Stomach (tissue), 9 donors: ENCODE results near the gene NUP133. TPM values are rescaled to one million over a fixed set of nuclear protein-coding genes. Genes with fewer than 3 reads are reported as not detected.
"Not testable (repeated sequence)": the region's sequence is repeated elsewhere in the genome, so short reads cannot be mapped to it uniquely, and the experiment has no call there.

Experiments
- DNase-seq, 2 donors: peaks; one replicate each; pipeline versions ENCODE4 v3.0.0 to v3.0.0-alpha.2; 2013 to 2019
- H3K27ac ChIP-seq, 5 donors: fragments of 200-600 bp in 4 of 5; sonication (generic) in 4 of 5; one replicate each; pipeline ENCODE4 v1.5.1; 2013 to 2019; ENCODE audit warnings: mild to moderate bottlenecking in 1 of 5, moderate library complexity in 1 of 5
- H3K27me3 ChIP-seq, 3 donors: fragments of 200-600 bp; sonication (generic); one replicate each; pipeline ENCODE4 v1.5.1; 2017 to 2019; ENCODE audit warnings: mixed run types in 1 of 3
- H3K36me3 ChIP-seq, 4 donors: fragments of 200-600 bp; sonication (generic); 1 replicate in 3 of 4; 2 replicates in 1 of 4; pipeline ENCODE4 v1.5.1; 2016 to 2019
- H3K4me1 ChIP-seq, 4 donors: fragments of 200-600 bp; sonication (generic); one replicate each; pipeline ENCODE4 v1.5.1; 2016 to 2019
- H3K4me3 ChIP-seq, 4 donors: fragments of 200-600 bp; sonication (generic) in 3 of 4; one replicate each; pipeline ENCODE4 v1.5.1; 2016 to 2019; ENCODE audit warnings: mild to moderate bottlenecking in 1 of 4
- H3K9me3 ChIP-seq, 4 donors: fragments of 200-600 bp; sonication (generic); one replicate each; pipeline ENCODE4 v1.5.1; 2016 to 2019
- EP300 ChIP-seq: sonication (generic); formaldehyde crosslinking; IDR thresholded peaks from one replicate; pipeline ENCODE4 v1.6.1; 2017; ENCODE audit warnings: antibody characterized with exemption
- POLR2A ChIP-seq, 4 donors: fragments of 450-650 bp; IDR thresholded peaks; one replicate each; pipeline ENCODE4 v1.6.1; 2016; ENCODE audit warnings: antibody characterized with exemption in 4 of 4, control low read depth in 2 of 4, mild to moderate bottlenecking in 1 of 4, moderate library complexity in 1 of 4
- POLR2AphosphoS5 ChIP-seq, 3 donors: sonication (generic); formaldehyde crosslinking; IDR thresholded peaks; one replicate each; pipeline ENCODE4 v1.6.1; 2016; ENCODE audit warnings: antibody characterized with exemption in 3 of 3
- WGBS, 5 donors: extraction: QIAGEN DNeasy Blood & Tissue Kit in 3 of 5; methylation state at CpG; one replicate each; pipeline versions ENCODE4 v1.1.5 to v1.1.7; 2013 to 2018; 5-methylcytosine and 5-hydroxymethylcytosine counted together
- intact Hi-C: fragments of 100-400 bp; cut with DNase I; formaldehyde crosslinking; loops from one replicate; pipeline ENCODE4 v1.15.1; 2023; ENCODE audit warnings: low total_unique reads
- polyA plus RNA-seq, 3 donors: library from polyadenylated mRNA; stranded (reverse); fragments of 200-250 nt; gene quantifications; one replicate each; pipeline ENCODE4 v1.2.3, GENCODE V29; 2013
- total RNA-seq, 5 donors: library from RNA; depleted of rRNA; stranded (reverse); fragments of >200 nt; gene quantifications; one replicate each; pipeline versions ENCODE4 v1.1.0 to v1.2.3, GENCODE V29; 2014 to 2016
- TF ChIP-seq, protein P1 (sequence below), 7 experiments: fragments of 450-650 bp in 4 of 7; fragments of 200-600 bp in 3 of 7; sonication (generic) in 3 of 7; IDR thresholded peaks; one replicate each; pipeline ENCODE4 v1.5.1; 2016 to 2019; ENCODE audit warnings: antibody characterized with exemption in 7 of 7, control low read depth in 2 of 7, mild to moderate bottlenecking in 1 of 7
- donor health status: healthy with polysubstance abuse.
- donor health status: Bipolar disorder and iron deficiency.
- donor health status: healthy.

The NUP133 gene
- total and polyA plus RNA-seq, 8 donors: 5.5 to 74.7 (median 17.0) TPM

DNA sequence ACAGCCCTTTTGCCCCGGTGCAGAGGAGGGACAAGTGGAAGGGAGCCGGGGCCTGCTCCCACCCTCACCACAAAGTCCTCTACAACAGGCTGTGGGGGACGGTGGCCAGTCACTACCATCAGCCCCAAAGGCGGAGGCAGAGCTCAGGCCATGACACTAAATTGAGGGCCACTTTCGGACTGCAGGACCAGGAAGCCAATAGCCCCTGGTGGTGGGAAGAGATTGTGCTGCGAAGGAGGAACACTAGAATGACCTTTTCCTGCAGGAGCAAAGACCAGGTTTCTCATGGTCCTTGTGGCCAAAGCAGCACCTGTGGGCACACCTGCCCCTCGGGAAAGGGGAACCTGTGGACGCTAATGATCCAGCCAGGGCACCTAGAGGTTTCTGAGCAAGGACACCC, 104.6 kb downstream of the NUP133 start:
- peaks cover 0 to 94% (median 27%) of the 10 kb centered on the region in 3 donors for H3K27me3 ChIP-seq

DNA sequence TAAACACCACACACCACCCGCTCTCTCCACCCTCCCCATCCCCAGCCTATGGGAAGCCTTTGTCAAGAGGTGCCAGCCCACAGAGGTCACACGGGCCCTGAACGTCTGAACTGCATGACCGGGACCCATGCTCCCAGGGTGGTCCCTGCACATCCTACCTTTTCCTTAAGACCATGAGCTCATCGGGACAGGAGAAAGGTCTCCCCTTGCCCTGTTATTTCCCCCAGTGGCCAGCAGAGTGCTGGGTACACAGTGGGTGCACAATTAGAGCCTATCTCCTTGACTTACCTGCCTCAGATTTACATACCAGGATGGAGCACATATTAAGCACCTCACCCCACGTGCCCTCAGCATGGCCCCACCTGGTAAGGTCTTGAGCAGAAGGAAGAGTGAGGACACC, 105.1 kb downstream of the NUP133 start:
- H3K9me3 ChIP-seq: no peaks in the 10 kb centered on the region
- no peak overlapping the region for H3K27ac ChIP-seq
- intact Hi-C loops: no loop called here
- H3K4me3 ChIP-seq: no peak overlapping the region
- DNase-seq: no peak
- H3K36me3 ChIP-seq: no peaks in the 10 kb centered on the region
- 64 to 76% (median 68%) methylated on average over 6 of the region's 6 CpGs for WGBS, 5 donors
- H3K4me1 ChIP-seq: peaks cover 11 to 15% (median 14%) of the 10 kb centered on the region in 4 donors
- peaks cover 0 to 94% (median 21%) of the 10 kb centered on the region in 3 donors for H3K27me3 ChIP-seq
- TF ChIP-seq EP300 (no peak), POLR2AphosphoS5 (IDR thresholded peaks at IDR 0.05) (no peak), POLR2A (IDR thresholded peaks at IDR 0.05) (no peak)
- TF ChIP-seq, protein P1, sequence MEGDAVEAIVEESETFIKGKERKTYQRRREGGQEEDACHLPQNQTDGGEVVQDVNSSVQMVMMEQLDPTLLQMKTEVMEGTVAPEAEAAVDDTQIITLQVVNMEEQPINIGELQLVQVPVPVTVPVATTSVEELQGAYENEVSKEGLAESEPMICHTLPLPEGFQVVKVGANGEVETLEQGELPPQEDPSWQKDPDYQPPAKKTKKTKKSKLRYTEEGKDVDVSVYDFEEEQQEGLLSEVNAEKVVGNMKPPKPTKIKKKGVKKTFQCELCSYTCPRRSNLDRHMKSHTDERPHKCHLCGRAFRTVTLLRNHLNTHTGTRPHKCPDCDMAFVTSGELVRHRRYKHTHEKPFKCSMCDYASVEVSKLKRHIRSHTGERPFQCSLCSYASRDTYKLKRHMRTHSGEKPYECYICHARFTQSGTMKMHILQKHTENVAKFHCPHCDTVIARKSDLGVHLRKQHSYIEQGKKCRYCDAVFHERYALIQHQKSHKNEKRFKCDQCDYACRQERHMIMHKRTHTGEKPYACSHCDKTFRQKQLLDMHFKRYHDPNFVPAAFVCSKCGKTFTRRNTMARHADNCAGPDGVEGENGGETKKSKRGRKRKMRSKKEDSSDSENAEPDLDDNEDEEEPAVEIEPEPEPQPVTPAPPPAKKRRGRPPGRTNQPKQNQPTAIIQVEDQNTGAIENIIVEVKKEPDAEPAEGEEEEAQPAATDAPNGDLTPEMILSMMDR (IDR thresholded peaks at IDR 0.05): no peak

More for the DNA sequence above, 104.6 kb downstream of the NUP133 start:
- Histone ChIP-seq H3K27ac (no peak overlapping the region), H3K4me1 (peaks cover 11 to 20% (median 15%) of the 10 kb centered on the region in 4 donors), H3K36me3 (no peaks in the 10 kb centered on the region), H3K4me3 (no peak overlapping the region), H3K9me3 (no peaks in the 10 kb centered on the region)
- 73 to 89% (median 84%) methylated on average over 8 of the region's 8 CpGs for WGBS, 5 donors
- intact Hi-C loops: no loop called here
- TF ChIP-seq EP300: no peak
- TF ChIP-seq POLR2A (IDR thresholded peaks at IDR 0.05): no peak
- no peak for TF ChIP-seq POLR2AphosphoS5 (IDR thresholded peaks at IDR 0.05)
- TF ChIP-seq, protein P1 (IDR thresholded peaks at IDR 0.05): no peak
- DNase-seq: no peak

DNA sequence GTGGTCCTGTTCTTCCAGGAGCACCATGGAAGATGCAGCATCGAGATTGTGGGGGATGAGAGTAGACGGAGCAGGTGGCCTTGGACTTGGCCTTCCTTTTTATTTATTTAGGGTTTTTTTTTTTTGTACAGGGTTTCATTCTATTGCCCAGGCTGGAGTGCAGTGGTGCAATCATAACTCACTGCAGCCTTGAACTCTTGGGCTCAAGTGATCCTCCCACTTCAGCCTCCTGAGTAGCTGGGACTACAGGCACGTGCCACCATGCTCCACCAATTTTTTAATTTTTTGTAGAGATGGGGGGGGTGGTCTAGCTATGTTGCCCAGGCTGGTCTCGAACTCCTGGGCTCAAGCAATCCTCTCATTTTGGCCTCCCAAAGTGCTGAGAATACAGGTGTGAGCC, 105.8 kb downstream of the NUP133 start:
- H3K36me3 ChIP-seq, H3K9me3 ChIP-seq, H3K4me3 ChIP-seq, intact Hi-C loops, H3K4me1 ChIP-seq, H3K27ac ChIP-seq, DNase-seq: not testable (repeated sequence)
- peaks cover 0 to 92% (median 15%) of the 10 kb centered on the region in 3 donors for H3K27me3 ChIP-seq
- WGBS, 5 donors: 62 to 80% (median 74%) methylated on average over 4 of the region's 4 CpGs

DNA sequence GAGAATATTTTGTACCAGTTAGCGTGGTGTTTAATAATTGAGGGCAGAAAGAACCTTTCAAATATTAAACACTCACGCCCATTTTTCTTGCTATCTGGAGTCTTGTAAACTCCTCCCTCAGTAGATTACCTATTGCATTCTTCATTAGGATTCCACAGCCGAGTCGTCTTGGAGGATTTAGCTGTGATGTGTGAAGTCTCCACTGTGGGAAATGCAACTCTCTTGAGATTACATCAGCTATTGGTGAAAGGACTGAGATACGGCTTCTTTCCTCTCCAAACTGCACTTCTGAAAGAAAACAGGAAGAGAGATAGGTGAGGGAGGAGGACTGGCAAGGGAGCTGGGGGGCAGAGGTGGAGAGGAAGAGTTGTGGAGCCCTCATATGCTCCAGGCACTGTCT, 110.4 kb downstream of the NUP133 start:
- peaks cover 0 to 91% (median 11%) of the 10 kb centered on the region in 3 donors for H3K27me3 ChIP-seq
- H3K36me3 ChIP-seq: no peaks in the 10 kb centered on the region
- H3K9me3 ChIP-seq: no peaks in the 10 kb centered on the region
- DNase-seq: no peak
- 29 to 41% (median 38%) methylated on average over 5 of the region's 5 CpGs for WGBS, 5 donors
- H3K4me1 ChIP-seq: no peaks in the 10 kb centered on the region
- no peak for TF ChIP-seq POLR2AphosphoS5 (IDR thresholded peaks at IDR 0.05)
- no peak for TF ChIP-seq POLR2A (IDR thresholded peaks at IDR 0.05)
- no peak overlapping the region for H3K27ac ChIP-seq
- no peak overlapping the region for H3K4me3 ChIP-seq
- intact Hi-C loops: no loop called here

DNA sequence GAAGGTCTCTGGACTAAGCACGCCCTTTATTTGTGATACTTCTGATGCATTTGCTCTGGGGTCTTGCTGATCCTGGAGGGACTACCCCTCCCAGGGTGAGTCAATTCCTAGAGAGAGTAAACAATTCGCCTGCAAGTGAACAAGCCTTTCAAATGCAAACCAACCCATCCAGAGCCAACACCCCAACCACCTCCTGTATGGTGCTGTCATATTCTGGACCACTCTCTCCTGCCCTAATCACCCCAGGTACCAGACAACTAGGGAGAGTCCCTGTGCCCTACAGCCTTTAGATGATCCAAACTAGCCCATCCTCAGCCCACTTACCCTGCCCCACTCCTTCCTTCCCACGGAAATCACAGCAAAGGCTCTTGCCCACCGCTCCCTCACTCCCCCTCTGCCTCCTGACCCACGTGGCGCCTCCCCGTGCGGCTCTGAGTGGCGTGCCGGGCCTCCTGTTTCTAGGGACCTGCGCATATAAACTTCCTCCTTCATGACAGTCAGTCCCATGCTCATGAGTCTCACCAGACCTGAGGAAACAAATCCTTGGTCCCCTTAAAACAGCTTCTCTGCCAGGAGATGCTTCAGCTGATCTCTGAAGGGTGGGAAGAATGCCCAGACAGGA, 111.4 kb downstream of the NUP133 start:
- Histone ChIP-seq H3K9me3 (no peaks in the 10 kb centered on the region), H3K27ac (no peak overlapping the region), H3K36me3 (no peaks in the 10 kb centered on the region), H3K27me3 (peaks cover 0 to 82% (median 7%) of the 10 kb centered on the region in 3 donors), H3K4me3 (no peak overlapping the region), H3K4me1 (no peaks in the 10 kb centered on the region)
- WGBS, 5 donors: 32 to 49% (median 46%) methylated on average over 11 of the region's 11 CpGs
- intact Hi-C loops: no loop called here
- TF ChIP-seq EP300 (no peak), POLR2AphosphoS5 (IDR thresholded peaks at IDR 0.05) (no peak), POLR2A (IDR thresholded peaks at IDR 0.05) (no peak)
- TF ChIP-seq, protein P1 (IDR thresholded peaks at IDR 0.05): no peak
- no peak for DNase-seq

DNA sequence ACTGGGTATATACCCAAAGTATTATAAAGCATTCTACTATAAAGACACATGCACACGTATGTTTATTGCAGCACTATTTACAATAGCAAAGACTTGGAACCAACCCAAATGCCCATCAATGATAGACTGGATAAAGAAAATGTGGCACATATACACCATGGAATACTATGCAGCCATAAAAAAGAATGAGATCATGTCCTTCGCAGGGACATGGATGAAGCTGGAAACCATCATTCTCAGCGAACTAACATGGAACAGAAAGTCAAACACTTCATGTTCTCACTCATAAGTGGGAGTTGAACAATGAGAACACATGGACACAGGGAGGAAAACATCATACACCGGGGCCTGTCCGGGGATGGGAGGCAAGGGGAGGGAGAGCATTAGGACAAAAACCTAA, 113.6 kb downstream of the NUP133 start:
- H3K4me1 ChIP-seq, H3K36me3 ChIP-seq, H3K27ac ChIP-seq, intact Hi-C loops, DNase-seq, H3K4me3 ChIP-seq: not testable (repeated sequence)
- H3K9me3 ChIP-seq: peaks cover 0 to 10% (median 0%) of the 10 kb centered on the region in 4 donors
- WGBS, 5 donors: 84 to 90% (median 88%) methylated on average over 5 of the region's 5 CpGs
- H3K27me3 ChIP-seq: peaks cover 0 to 70% (median 4%) of the 10 kb centered on the region in 3 donors
